DMS114 treated with DMSO at 0.1 percent for 48 hours (cell line): ENCODE data around the gene AEBP2.
"Not testable (repeated sequence)": the region's sequence is repeated elsewhere in the genome, so short reads cannot be mapped to it uniquely, and the experiment has no call there.

Source experiments
- DNase-seq: peaks from one replicate; lab custom pipeline; 2025; ENCODE audit not compliant: unreplicated experiment; lab: John Stamatoyannopoulos, UW

The AEBP2 gene

GRCh38 chr12:19451196-19451595 is 11.9 kb downstream of the AEBP2 start:
- DNase-seq = no peak

- DNase-seq = no peak
Observed at GRCh38 chr12:19453961-19454360, 14.7 kb downstream of the AEBP2 start.

DNA sequence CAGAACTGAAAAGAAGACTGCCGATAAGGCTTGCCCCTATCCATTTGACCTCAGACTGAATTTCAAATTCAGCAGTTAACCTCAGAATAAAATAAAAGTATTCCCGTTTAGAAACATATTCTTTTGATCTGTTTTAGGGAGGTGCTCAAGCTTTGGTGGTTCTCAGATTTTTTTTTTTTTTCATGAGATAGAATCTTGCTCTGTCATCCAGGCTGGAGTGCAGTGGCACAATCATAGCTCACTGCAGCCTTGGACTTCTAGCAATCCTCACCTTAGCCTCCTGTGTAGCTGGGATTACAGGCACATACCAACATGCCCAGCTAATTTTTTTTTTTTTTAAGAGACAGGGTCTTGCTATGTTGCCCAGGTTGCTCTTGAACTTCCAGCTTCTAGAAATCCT is 15.5 kb downstream of the AEBP2 start:
- no peak for DNase-seq

GRCh38 chr12:19456176-19456575 is 16.9 kb downstream of the AEBP2 start:
- DNase-seq = no peak

GRCh38 chr12:19457561-19457960 is 18.3 kb downstream of the AEBP2 start:
- no peak for DNase-seq

GRCh38 chr12:19458733-19459132 is 19.4 kb downstream of the AEBP2 start:
- DNase-seq = no peak

DNA sequence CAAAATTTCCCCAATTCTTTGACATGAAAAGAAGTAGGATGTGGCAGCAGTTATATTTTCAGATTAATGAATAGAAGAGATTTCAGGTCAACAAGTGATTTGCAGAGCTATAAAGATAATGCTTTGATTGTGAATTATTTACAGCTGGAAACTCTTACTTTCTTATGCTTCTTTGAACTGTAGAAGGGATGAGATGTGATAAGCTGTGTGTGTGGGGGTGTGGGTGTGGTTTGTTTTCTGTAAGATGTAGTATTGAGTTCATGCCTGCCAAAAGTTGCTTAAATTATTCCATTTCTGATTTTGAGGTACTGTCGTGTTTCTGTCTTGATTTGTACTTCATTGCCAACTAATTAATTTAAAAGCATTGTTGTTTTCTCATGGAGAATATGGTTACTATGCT is 22.7 kb downstream of the AEBP2 start:
- no peak for DNase-seq

DNA sequence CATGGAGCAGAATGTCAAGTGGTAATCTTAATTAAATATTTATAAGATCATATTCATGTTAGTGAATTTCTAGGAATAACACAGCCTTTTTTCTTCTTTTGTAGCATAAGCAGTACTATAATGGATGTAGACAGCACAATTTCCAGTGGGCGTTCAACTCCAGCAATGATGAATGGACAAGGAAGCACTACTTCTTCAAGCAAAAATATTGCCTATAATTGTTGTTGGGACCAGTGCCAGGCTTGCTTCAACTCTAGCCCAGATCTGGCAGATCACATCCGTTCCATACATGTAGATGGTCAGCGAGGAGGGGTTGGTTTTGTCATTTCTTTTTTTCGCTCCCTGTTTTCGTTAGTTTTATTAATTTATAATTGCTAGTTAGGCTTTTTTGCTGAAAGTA is 23.1 kb downstream of the AEBP2 start:
- no peak for DNase-seq

GRCh38 chr12:19464192-19464580 is 24.9 kb downstream of the AEBP2 start:
- DNase-seq = no peak

- no peak for DNase-seq
Observed at GRCh38 chr12:19465711-19466110, 26.4 kb downstream of the AEBP2 start.

GRCh38 chr12:19474147-19474546 is 34.9 kb downstream of the AEBP2 start:
- DNase-seq = no peak

DNA sequence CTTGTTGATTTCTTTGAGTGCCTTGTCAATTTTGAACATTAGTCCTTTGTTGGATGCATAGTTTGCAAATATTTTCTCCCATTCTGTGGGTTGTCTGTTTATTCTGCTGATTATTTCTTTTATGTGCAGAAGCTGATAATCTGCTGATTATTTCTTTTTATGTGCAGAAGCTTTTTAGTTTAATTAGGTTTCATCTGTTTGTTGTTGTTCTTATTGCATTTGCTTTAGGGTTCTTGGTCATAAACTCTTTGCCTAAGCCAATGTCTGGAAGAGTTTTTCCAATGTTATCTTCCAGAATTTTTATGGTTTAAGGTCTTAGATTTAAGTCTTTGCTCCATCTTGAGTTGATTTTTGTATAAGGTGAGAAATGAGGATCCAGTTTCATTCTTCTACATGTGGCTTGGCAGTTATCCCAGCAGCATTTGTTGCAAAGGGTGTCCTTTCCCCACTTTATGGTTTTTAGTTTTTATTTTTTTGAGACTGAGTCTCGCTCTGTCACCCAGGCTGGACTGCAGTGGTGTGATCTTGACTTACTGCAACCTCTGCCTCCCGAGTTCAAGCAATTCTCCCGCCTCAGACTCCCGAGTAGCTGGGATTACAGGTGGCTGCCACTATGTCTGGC is 36.7 kb downstream of the AEBP2 start:
- not testable (repeated sequence) for DNase-seq

DNA sequence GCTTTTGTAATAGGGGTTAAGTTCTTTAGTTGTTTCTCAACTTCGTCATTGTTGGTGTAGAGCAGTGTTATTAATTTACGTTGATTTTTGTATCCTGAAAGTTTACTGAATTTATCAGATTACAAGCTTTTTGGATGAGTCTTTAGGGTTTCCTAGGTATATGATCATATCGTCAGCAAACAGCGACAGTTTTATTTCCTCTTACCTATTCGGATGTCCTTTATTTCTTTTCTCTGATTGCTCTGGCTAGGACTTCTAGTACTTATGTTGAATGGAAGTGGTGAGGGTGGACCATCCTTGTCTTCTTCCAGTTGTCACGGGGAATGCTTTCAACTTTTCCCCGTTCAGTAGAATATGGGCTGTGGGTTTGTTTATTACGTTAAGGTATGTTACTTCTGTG is 37.8 kb downstream of the AEBP2 start:
- DNase-seq = no peak

DNA sequence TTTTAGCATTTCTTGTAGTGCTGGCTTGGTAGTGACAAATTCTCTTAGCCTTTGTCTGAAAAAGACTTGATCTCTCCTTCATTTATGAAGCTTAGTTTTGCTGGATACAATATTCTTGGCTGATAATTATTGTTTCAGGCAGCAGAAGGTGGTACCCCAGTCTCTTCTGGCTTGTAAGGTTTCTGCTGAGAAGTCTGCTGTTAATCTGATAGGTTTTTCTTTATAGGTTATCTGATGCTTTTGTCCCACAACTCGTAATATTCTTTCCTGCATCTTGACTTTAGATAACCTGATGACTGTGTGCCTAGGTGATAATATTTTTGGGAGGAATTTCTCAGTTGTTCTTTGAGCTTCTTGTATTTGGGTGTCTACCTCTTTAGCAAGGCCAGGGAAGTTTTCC is 41.2 kb downstream of the AEBP2 start:
- no peak for DNase-seq

DNA sequence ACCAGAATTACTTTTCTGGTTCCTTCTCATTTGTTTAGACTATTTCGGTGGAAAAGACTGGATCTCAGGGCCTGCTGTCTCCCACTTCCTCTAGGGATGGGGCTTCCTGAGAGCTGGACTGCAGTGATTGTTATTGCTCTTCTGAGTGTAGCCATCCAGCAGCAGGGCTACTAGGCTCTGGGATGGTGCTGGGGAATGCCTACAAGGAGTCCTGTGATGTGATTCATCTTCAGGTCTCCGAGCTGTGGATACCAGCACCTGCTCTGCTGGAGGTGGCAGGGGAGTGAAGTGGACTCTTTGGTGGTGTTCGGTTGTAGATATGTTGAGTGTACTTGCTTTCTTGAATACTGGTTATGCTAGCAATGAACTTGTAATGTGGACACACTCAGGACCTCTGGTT is 42.7 kb downstream of the AEBP2 start:
- no peak for DNase-seq

GRCh38 chr12:19482551-19483109 is 43.3 kb downstream of the AEBP2 start:
- DNase-seq = no peak

- DNase-seq = no peak
Observed at GRCh38 chr12:19483727-19484126, 44.4 kb downstream of the AEBP2 start.

DNA sequence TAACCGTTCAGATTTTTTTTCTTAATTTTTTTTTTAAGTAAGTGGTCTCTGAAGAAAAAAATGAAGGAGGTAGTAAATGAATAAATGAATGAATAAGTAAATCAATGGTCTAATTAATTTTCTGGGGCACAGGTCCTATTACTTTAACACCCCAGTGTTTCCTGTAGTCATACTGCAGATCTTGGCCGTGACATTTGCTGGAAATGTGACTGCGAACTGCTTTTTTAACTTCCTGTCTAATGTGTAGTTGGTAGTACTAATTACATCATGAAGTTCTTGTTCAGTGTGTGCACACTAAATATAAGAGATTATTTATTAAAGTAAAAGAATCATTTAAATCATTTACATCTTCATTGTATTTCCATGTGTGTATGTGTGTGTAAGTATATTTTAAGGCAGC is 45.4 kb downstream of the AEBP2 start:
- DNase-seq = no peak

DNA sequence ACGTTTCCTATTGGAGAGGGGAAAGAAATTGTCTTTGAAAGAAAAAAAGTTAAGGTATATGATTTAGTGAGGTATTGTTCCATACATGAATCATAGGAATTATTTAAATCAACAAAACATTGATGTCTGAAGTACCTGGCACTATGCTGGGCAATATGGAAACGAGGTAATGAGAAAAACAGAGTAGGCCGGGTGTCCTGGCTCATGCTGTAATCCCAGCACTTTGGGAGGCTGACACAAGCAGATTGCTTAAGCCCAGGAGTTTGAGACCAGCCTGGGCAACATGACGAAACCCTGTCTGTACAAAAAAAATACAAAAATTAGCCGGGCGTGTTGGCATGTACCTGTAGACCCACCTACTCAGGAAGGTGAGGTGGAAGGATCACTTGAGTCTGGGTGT is 45.9 kb downstream of the AEBP2 start:
- no peak for DNase-seq

DNA sequence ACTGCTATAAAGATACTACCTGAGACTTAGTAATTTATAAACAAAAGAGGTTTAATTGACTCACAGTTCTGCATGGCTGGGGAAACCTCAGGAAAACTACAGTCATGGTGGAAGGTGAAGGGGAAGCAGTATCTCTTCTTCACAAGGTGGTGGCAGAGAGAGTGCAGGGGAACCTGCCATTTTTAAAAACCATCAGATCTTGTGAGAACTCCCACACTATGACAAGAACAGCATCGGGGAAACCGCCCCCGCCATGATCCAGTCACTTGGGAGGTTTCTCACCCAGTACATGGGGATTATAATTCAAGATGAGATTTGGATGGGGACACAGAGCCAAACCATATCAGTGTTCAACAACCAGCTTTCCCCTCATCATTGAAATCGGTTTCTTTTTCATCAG is 49.9 kb downstream of the AEBP2 start:
- no peak for DNase-seq

GRCh38 chr12:19490908-19491307 is 51.6 kb downstream of the AEBP2 start:
- no peak for DNase-seq

GRCh38 chr12:19491863-19492262 is 52.6 kb downstream of the AEBP2 start:
- DNase-seq = no peak

- no peak for DNase-seq
Observed at GRCh38 chr12:19496219-19496878, 57.1 kb downstream of the AEBP2 start.
